Measurements from ENCODE around the gene ZNF385B.
"Not testable (repeated sequence)": the region's sequence is repeated elsewhere in the genome, so short reads cannot be mapped to it uniquely, and the experiment has no call there.

Gene ZNF385B

GRCh38 chr2:179800776-179801175, 60.6 kb downstream of the ZNF385B start:
- no peak for DNase-seq

DNA sequence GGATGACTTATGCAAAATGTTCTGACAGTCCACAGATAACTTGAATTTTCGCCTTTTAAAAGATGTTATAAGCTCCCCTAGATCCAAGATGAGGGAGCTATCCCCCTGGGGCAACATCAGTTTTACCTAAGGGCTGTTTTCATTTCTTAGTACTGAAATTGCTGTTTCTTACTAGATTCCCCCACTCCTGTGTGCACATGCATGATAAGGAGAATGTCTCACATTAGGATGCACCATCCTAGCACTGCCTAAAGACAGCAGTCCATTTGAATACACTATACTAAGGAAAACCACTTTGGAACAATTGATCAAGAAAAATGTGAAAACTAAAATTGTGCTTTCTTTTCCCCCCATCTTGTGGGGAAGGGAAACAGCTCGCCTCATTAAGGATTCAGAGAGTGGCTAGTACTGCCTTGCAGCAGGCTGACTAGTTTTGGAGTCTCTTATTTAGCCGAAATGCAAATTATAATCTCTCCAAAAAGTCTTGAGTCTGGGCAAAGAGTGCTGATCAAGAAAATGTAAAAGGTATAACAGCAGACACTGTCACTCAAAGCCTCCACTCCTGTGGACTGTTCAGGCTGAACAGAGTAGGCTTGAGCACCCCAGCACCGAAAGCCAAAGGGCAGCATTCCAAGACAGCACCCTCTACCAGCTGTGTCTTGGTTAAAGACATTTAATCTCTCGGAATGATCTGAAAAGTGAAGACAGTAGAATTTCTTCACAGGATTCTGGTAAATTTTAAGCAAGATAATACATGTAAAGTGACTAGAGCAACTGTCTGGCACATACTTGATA, 65.0 kb downstream of the ZNF385B start:
- no peak for DNase-seq

- DNase-seq = no peak
Measured at GRCh38 chr2:179793902-179794301, 67.5 kb downstream of the ZNF385B start.

- no peak for DNase-seq
Measured at GRCh38 chr2:179793238-179793637, 68.2 kb downstream of the ZNF385B start.

DNA sequence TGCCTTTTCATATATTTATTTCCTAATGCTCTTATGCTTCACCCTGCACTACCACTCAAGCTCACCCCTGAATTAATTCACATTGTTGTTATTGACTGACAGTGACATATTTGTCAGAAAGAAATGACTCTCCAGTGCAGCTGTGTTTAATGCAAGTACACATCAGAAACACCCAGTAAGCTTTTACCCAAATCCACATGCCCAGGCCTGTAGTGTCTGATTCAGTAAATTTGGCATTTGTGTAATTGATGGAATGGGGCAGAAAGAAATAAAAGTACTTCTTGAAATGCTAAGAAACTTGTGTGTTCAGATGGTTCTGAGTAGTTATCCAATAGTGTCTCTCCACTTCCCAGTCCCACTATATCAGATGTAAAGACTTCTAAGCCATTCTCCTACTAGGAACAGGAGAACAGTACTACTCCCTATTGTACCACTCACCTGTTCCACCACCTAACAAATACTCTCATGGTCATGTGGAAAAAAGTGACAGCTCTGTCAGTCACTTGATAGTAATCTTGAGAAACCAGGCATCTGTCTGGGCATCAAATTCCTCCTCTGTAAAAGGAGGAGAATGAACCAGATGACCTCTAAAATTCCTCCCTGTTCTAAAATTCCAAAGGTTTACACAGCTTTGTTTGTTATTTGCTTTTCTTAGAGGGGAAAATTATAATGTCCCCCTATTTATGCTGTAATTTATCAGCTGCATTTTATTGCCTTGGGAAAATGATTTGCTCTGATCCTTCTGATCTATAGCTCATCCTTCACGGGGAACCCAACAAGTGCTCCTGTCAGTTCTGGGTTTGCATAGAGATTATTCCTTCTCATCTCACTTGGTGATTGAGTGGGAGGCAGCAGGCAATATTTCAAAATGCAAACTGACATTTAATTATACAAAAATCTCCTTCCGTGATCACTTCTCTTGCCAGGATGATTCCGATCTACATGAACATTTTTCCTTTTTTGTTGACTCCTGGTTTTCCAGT, 70.9 kb downstream of the ZNF385B start:
- DNase-seq = no peak

DNA sequence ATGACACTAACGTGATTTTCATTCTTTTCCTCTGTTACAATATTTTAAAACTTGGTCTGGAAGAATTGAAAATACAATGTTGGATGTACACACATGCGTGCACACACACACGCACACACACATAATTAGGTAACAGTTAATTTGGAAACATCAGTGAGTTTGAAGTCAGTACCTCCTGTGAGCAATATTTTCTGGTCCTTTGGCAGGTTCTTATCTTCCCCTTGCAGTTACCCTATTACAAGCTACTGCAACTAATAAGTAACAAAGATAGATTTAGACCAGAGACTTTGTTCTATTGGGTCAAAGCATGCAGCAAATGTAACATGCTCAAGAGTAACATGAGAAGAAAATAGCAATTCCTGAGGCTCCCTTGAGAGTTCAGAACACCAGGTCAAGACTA, 73.3 kb downstream of the ZNF385B start:
- DNase-seq = no peak

DNA sequence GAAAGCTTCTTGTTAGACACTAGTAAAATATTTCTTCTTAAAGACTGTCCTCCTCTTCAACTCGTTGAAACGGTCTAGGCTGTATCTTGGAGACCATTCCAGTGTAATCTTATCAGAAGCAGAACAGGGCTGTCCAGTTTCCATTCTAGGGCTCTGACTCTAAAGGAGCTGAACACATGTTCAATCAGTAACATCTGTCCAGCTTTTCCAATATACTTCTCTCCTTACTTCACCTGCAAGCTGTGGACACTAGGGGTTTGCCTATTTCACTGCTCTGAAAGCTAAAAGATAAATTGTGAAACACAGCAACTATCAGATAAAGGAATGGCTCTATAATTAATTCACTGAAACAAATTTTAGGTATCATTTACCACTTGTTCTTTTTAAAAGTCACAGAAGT, 73.8 kb downstream of the ZNF385B start:
- DNase-seq = no peak

GRCh38 chr2:179785902-179786301, 75.5 kb downstream of the ZNF385B start:
- DNase-seq = no peak

DNA sequence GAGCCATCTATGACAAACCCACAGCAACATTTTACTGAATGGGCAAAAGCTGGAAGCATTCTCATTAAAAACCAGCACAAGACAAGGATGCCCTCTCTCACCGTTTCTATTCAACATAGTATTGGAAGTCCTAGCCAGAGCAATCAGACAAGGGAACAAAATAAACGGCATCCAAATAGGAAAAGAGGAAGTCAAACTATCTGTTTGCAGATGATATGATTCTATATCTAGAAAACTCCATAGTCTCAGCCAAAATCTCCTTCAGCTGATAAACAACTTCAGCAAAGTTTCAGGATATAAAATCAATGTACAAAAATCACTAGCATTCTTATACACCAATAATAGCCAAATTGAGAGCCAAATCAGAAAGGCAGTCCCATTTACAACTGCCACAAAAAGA, 79.1 kb downstream of the ZNF385B start:
- not testable (repeated sequence) for DNase-seq

DNA sequence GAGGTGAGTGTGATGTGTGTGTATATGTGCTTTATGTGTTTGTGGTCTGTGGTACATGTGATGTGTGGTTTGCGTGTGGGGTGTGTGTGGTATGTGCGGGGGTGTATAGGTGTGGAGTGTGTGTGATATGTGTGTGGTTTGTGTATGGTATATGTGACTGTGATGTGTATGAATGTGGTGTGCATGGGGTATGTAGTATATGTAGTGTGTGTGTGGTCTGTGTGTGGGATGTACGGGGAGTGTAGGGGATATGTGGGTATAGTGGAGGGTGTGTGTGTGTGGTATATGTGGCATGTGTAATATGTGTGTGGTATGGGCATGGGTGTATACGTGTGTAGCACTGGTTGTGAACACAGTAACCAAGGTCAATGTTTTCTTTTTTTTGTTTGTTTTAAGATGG, 87.4 kb downstream of the ZNF385B start:
- no peak for DNase-seq

DNA sequence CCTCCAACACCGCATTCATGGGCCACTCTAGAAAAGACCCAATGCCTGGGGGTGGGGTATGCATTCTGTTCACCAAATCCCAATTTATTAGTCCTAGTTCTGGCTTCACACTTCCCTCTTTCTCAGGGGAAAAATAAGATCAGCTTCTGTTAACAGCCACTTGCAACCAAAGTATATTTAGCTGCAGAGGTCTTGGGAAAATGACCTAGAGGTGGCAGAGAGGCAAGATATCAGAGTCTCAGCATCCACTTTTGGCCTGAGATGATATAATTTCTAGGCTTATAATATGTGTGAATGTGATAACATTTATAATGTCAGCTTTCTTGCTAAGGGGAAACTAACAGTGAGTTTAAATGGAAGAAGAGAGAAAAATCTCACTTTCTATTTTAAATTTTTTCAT, 89.1 kb downstream of the ZNF385B start:
- DNase-seq = no peak

- DNase-seq = no peak
Measured at GRCh38 chr2:179771791-179772190, 89.6 kb downstream of the ZNF385B start.

GRCh38 chr2:179770029-179770428, 91.4 kb downstream of the ZNF385B start:
- DNase-seq = no peak

- no peak for DNase-seq
Measured at GRCh38 chr2:179769323-179769722, 92.1 kb downstream of the ZNF385B start.

DNA sequence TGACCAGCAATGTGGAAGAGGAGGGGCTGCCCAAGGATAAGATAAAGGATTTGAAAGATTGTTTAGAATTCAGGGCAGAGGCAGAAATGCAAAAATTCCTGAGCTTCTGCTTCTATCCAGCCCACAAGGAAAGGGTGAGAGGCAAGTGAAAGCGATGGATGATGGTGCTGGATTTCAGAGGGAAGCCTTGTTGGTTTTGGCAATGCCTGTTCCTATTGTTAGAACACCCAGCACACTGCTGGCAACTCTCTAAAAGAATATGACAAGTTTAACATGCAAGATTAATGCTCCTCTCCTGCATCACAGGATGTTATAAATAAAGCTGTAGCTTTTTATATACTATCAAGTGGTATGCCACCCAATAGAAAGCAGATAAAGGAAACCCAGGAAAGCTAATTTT, 92.6 kb downstream of the ZNF385B start:
- DNase-seq = no peak

- no peak for DNase-seq
Measured at GRCh38 chr2:179765666-179766065, 95.7 kb downstream of the ZNF385B start.

GRCh38 chr2:179764710-179765109, 96.7 kb downstream of the ZNF385B start:
- no peak for DNase-seq

DNA sequence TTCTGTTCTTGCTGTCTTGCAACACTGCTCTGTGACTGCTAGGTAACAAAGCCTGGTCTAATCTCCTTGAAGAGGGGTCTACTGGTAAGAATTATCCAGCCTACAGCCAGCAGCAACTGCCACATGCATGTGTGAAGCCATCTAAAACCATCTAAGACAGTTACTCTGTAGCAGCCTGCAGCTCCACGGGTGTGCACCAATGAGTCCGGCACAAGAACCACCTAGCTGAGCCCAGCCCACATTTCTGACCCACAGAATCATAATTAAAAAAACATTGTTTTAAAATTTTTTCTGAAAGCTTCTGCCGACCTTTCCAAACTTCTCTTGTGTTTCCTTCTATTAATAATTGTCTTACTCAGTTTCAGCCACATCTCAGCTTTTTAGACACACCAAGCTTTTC, 102.8 kb downstream of the ZNF385B start:
- no peak for DNase-seq

GRCh38 chr2:179751163-179751809, 110.1 kb downstream of the ZNF385B start:
- no peak for DNase-seq

- DNase-seq = no peak
Measured at GRCh38 chr2:179749210-179749609, 112.2 kb downstream of the ZNF385B start.

- no peak for DNase-seq
Measured at GRCh38 chr2:179746981-179747380, 114.4 kb downstream of the ZNF385B start.

GRCh38 chr2:179745635-179746256, 115.7 kb downstream of the ZNF385B start:
- DNase-seq = no peak

DNA sequence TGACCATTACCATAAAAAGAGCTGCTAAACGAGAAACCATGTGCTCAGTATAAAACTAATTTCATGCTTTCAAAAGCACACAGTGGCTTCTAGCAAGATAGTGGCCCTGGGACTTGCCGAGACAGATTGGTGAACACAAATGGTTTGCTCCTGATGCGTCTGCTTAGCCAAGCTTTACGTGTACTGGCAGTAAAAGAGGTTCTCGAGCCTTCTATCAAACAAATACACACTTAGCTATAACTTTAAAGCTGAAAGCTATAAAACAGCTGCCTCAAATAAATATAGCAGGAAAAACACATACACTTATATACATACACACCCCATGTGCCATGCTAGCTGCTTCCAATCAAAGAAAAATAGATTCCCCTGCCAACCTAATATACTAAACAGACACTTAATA, 117.0 kb downstream of the ZNF385B start:
- DNase-seq = no peak
